ENCODE results near the gene ARL16.

DNA sequence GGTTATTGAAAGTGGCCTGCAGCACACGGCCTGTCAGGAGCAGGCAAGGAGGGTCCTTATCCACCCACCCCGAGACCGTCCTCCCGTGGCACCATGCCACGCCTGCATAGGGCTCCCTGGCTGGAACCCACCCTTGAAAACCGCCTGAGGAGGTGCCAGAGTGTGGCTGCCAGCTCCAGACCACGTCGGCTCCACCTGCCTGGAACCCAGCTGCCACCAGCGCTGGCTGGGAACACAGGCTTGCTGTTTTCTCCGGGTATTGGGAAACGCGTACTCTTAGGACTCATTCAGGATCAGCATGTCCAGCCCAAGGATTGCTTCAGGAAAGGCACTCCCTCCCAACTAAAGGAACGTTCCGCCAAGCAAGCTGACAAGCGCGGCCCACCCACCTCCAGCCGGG lies 6.7 kb downstream of the ARL16 start:
- no peak for TF ChIP-seq REST (IDR thresholded peaks at IDR 0.05; ENCODE audit: insufficient read depth in 1 of 2, low read depth in 2 of 2, low read length in 2 of 2)
- TF ChIP-seq POLR2AphosphoS5 (IDR thresholded peaks at IDR 0.05; ENCODE audit: low read depth, low read length), result no peak
- no peak for TF ChIP-seq TAF1 (IDR thresholded peaks at IDR 0.05; ENCODE audit: borderline replicate concordance, insufficient read depth, low read length)
- no peak for TF ChIP-seq FOXP2 (optimal IDR thresholded peaks at IDR 0.05; ENCODE audit: borderline replicate concordance, extremely low read depth, extremely low read length, insufficient read depth)
